Limb (tissue), 2 donors: ENCODE results near the gene PLIN3.
"Not testable (repeated sequence)": the region's sequence is repeated elsewhere in the genome, so short reads cannot be mapped to it uniquely, and the experiment has no call there.

ENCODE experiments used
- DNase-seq, 2 donors: peaks; one replicate each; pipeline ENCODE4 v3.0.0-alpha.2; 2016; ENCODE audit errors: extremely low spot score in 2 of 2

Gene PLIN3, protein sequence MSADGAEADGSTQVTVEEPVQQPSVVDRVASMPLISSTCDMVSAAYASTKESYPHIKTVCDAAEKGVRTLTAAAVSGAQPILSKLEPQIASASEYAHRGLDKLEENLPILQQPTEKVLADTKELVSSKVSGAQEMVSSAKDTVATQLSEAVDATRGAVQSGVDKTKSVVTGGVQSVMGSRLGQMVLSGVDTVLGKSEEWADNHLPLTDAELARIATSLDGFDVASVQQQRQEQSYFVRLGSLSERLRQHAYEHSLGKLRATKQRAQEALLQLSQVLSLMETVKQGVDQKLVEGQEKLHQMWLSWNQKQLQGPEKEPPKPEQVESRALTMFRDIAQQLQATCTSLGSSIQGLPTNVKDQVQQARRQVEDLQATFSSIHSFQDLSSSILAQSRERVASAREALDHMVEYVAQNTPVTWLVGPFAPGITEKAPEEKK

DNA sequence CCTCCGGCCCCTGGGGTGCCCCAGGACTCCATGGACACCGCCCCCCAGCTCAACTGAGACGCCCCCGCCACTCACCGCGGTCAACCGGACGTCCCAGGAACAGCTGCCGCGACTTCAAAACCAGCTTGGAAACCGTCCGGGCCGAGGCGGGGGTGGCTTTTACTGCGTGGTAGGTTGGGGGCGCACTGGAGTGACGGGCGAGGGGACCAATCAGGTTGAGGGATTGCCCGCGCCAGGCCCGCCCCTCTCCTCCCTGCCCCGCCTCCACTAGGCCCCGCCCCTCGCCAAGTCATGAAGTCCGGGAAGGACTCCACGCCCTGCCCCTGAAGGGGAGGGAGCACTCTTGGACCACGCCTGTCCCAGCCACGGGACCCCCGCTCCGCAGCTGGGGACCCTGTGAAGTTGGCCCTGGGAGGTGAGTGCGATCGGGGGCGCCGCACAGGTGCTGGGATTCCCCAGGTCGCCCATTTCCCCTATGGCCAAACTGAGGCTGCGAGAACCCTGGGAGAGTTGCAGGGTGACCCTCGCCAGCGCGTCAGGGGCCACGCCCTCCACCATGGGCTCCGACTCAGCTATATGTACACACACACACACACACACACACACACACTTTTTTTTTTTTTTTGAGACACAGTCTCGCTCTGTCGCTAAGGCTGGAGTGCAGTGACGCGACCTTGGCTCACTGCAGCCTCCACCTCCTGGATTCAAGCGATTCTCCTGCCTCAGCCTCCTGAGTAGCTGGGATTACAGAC lies at the start of gene PLIN3:
PLIN3 (minus strand) TSS at position 134 of the 752 bp plus-strand sequence. CDS start 6,273 bp downstream, outside the sequence.
- DNase-seq: peak; percentile 91 to 99

DNA sequence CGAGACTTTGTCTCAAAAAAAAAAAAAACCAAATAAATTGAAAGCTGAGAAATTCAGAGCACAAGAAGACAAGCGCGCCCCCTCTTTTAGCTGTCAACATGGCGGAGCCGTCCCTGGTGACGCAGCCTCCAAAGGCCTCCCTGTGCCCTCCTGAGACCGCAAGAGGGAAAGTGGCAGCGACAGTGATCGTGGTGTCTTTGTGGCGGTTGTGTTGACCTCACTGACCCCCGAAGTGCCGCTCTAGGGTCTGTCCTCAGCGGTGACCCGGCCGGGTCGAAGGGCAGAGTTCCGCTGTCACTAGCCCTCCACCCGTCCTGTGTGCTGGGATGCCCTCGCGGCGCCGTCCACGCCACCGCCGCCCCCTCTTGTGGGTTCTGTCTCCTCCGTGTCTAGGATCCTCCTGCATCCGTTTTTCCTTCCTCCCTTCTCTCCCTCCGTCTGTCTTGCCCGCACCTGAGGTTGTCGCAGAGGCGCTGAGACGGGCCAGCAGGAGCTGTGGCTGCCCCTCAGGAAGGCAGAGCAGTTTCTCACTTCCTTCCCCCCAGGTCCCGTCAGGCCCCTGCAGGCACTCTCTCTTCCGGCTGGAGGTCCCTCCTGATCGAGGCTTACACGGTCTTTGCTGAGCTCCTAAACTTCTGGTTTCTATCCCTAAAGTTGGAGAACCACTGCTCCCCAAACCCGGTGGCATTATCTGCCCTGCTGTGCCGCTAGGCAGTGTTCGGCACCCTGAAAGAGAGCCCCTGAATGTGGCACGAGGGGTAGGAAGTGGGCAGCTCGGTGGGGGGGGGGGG lies 49.0 kb upstream of the PLIN3 start:
- DNase-seq: no peak

DNA sequence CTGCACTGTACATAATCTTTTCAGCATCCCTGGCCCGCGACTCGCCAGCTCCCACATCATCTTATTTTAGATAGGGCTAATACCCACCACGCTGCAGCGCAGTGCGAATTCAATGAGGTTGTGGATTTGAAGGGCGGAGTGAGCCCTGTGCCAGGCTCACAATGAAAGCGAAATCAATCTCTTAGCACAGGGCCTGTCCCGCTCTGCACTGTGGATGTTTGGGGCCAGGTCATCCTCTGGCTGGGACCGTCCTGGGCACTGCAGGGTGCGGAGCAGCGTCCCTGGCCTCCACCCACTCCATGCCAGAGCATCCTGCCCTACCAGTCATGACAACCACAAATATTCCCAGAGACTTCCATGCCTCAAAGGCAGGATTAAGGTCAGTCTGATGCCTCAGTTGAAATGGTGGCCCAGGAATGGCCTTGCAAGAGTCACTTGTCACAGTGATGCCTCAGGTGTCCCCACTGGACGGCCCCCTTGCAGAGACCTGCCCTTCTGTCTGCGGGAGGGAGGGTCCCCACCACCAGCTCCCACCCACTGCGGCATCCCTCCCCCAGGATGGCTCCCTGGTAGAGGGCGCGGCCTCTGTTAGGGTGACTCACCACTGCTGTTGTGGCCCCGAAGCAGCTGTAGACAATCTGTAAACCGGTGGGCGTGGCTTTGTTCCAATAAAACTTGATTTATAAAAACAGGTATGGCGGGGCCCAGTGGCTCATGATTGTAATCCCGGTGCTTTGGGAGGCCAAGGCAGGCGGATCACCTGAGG lies 47.5 kb upstream of the PLIN3 start:
- DNase-seq: no peak

DNA sequence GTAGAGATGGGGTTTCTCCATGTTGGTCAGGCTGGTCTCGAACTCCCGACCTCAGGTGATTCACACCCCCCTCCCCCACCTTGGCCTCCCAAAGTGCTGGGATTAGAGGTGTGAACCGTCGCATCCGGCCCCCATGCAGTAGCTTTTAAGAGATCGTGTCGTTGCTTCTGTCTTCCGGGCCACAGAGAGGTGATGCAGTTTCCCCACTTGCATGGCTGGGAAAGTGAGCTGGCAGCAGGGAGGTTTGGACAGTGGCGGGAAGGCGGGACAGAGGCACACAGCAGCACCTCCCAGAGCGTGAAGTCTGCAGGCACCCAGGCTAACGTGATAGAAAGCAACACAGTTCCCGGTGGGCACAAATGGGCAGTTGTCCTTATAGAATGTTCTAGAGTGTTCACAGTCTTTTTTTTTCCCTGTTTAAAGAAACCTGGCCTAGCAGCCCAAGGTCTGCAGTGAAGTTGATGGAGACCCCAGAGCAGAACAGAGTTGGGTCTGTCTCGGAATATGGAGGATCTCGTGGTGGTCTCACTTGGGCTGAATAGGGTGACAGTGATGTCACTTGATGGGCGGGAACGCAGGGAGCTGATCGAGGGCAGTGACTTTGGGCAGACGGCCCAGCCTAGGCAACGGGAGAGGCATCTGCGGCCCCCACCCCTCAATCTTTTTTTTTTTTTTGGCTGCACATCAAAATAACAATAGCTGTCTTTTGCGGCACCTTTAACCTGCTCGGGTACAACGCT lies 46.7 kb upstream of the PLIN3 start:
- no peak for DNase-seq

DNA sequence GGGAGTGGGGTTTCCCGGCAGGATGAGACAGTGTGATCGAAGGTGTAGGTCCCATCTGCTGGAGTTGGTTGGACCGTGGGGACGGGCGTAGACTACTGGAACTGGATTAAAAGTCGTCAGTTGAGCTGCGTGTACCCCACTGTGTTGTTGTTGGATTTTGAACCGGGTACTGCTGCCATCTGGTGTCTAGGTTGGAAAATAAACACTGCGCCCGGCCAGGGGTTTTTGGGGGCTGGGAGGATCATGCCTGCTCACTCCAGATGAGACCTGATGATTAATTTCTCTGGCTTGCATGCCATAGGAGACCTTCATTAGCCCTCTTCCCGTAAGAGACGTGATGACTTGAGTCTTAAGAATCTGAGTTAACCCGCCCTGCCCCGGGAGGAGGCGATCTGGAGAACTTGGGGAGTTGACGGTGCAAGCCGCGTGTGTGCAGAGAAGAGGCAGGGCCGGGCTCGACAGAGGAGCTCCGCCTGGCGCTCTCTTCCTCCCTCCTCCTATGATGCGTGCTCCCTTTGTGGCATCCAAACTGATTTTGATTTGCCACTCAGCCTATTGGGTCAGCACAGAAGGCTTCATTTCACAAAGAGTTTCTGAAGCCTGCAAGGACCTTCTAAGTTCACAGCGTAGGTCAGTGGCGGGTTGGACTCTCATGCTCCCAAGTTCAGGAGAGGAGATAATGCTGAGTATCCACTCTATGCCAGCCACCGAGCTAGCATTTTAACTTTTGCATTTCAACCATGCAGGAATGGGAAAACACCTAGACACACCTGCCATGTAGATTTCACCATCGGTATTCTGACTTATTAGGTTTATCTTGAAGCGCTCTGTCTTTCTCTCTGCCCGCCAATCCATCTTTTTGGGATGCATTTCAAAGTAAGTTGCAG lies 44.6 kb upstream of the PLIN3 start:
- peak; percentile 55 to 78 for DNase-seq

DNA sequence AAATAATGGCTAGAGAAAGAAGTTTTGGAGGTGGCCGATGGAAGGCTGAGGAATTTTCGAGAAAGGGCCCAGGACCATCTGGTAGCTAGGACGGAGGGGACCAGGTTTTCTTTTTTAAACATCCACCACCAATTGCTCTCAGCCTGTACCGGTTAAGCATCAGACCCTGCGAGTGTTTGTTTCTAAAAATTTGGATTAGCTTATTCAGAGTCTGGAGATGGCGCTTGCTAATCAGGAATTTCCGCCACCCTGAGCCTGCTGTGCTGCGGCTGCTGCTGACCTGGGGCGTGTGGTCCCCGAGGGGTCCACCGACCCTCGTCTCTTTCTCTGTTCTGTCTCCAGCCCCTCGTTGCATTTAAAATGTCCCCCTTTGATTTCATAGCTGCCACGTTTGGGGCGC lies 43.8 kb upstream of the PLIN3 start:
- no peak for DNase-seq

DNA sequence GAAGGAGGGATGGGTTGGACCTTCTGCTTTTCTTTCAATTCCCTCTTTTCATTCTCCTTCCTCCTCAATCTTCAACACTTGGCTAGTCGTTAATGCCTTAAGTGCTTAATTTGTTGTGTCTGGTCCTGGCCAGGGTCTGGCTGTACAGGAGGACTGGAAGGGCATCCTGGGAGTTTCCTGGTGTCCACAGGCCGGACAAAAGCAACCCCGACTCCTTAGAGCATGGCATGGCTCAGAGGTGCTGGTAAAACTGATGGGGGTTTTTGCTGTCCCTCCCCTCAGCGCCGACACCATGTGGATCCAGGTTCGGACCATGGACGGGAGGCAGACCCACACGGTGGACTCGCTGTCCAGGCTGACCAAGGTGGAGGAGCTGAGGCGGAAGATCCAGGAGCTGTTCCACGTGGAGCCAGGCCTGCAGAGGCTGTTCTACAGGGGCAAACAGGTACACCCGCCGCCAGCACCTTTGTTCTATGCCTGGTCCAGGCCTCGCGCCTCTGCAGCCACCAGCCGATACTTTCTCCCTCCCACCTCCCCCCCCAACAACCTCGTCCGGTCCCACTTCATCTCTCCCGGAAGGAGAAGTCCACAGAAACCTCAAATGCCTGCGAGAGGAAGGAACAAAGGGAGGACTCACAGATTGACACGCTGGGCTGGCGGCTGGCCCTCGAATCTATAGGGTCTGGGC lies 43.3 kb upstream of the PLIN3 start:
- DNase-seq: peak; percentile 6 to 40

DNA sequence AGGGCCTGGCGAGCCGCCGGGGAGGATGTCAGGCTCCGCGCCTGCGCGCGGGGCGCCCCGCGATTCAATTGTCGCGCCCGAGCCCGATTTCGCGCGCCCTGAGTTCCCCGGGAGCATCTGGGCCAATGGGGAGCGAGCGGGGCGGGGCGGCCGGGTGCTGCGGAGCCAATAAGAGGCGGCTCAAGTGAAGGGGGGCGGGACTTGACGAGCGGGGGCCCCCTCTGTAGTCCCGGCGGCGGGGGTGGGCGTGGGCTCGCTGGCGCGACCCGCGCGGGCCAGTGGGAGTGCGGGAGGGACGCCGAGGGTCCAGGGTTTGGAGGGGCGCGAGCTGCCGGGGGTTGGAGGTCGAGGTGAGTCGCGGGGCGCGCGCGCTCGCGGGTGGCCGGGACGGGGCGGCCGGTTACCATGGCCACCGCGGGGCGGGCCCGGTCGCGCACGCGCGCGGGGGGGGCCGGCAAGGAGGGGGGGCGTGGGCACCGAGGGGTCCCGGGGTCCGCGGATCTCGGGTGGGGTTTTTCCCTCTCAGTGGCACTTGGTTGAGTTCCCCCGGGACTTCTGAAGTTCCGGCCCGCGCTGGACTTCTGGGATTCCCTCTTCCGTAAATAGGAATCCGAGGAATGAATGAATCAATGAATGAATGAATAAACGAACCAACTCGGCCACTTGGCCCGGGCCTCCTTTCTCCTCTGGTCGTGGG lies 42.6 kb upstream of the PLIN3 start:
- peak; percentile 93 to 96 for DNase-seq

DNA sequence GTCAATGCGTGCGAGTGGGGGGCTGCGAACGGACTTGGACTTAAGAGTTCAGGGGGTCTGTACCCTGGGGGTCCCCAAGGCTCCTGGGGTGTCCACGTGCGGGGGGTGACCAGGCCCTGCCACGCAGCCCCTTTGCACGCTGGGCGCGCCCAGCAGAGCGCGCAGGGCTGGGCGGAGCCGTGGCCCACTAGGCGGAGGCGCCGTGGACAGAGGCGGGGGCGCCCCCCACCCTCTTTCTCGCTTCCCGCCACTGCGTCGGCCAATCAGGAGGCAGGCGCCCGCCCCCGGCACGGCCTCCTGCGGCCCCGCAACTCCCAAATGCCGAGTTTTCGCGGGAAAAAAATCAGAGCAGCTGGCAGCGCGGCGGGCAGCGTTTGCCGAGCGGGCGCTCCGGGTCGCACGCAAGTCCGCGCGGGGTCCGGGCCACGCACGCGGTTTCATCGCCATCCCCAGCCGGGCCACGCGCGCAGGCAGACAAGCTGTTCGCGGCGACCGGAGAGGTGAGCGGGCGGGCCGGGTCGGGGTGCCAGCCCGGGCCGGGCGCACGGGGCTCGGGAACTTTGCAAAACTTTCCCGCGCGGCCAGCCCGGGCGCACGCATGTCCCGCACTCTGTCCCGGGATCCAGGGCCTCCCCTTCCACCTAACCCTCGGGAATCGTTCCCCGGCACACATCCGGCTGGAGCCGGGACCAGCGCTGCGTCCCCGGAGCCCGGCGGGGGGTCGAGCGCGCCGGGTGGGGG lies 41.9 kb upstream of the PLIN3 start, which contains the start of gene UHRF1:
UHRF1 (plus strand) TSS at position 346 of the 741 bp plus-strand sequence. CDS start 1,385 bp downstream, outside the sequence.
- DNase-seq: peak; percentile 37 to 68

DNA sequence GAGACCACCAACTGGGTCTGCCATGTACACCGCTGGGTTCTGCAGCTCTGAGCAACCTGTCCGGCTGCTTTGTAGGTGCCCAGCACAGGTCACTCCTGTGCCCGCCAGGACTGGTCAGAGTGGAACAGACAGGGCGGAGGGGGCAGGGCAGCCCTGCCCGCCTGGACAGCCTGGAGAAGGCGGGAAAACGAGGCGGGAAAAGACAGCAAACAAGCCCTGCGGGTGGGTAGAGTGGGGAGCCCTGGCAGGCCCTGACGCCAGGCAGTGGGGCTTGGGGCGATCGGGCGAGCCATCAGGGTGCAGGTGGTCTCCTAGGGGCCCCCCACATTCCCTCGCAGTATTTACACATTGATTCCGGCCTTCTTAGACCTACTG lies 41.3 kb upstream of the PLIN3 start:
- no peak for DNase-seq

DNA sequence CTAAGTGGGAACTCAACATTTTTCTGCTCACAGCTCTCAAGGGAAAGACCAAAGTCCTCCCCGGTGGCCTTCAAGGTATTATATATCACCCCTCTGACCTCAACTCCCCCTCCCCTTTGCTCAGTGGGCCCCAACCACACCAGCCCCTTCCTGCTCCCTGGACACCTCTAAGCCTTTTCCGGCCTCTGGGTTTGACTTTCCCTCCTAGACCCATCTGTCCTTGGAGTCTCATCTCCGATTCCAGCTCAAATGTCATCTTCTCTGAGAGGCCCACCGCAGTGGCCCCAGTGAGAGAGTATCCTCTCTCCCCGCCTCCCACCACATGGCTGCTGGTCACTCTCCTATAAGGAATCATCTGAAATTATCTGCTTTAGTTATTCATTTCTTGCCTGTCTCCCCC lies 40.9 kb upstream of the PLIN3 start:
- no peak for DNase-seq

DNA sequence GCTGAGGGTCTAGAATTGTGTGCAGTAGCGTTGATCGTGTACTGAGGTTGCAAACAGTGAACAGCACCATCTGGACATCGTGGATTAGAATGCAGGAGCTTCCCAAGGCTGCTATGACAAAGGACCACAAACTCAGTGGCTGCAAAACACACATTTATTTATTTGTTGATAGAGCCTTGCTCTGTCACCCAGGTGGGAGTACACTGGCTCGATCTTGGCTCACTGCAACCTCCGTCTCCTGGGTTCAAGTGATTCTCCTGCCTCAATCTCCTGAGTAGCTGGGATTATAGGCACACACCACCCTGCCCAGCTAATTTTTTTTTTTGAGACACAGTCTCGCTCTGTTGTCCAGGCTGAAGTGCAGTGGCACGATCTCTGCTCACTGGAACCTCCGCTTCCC lies 39.5 kb upstream of the PLIN3 start:
- no peak for DNase-seq

DNA sequence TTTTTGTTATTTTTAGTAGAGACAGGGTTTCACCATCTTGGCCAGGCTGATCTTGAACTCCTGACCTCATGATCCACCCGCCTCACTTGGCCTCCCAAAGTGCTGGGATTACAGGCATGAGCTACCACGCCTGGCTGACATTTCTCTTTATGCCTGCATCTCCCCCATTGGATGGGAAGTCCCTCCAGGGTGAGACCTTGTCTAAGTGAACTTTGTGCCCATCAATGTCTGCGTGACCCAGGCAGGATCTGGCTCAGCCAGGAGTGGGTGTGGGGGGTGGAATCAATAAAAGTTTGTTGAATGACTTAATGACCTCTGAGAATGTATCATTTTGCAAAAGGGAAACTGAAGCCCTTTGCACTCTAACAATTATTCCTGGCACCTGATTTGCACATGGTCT lies 37.0 kb upstream of the PLIN3 start:
- DNase-seq: no peak

DNA sequence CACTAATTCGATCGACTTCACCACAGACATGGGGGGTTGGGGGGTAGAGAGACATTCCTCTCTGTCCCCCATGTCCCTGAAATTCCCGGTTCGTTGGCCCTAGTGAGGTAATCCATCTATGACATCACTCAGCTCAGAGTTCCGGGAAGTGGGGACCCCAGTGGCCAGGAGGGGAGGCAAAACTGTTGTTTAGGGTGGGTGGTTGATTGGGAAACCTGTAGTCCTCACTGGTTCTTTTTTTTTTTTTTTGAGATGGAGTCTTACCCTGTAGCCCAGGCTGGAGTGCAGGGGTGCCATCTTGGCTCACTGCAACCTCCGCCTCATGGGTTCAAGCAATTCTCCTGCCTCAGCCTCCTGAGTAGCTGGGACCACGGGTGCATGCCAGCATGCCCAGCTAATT lies 35.3 kb upstream of the PLIN3 start, which contains the start of gene ARRDC5:
ARRDC5 (minus strand) TSS at position 101 of the 400 bp plus-strand sequence; CDS start at position 30, 71 bp downstream.
- DNase-seq: no peak

DNA sequence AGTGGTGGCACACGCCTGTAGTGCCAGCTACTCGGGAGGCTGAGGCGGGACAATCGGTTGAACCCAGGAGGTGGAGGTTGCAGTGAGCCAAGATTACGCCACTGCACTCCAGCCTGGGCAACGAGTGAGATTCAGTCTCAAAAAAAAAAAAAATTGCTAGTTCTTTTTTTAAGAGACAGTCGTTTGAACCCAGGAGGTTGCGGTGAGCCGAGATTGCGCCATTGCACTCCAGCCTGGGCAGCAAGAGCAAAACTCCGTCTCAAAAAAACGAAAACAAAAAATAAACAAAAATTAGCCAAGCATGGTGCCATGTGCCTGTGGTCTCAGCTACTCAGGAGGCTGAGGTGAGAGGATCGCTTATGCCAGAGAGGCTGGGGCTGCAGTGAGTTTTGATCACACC lies 33.4 kb upstream of the PLIN3 start:
- DNase-seq: not testable (repeated sequence)

DNA sequence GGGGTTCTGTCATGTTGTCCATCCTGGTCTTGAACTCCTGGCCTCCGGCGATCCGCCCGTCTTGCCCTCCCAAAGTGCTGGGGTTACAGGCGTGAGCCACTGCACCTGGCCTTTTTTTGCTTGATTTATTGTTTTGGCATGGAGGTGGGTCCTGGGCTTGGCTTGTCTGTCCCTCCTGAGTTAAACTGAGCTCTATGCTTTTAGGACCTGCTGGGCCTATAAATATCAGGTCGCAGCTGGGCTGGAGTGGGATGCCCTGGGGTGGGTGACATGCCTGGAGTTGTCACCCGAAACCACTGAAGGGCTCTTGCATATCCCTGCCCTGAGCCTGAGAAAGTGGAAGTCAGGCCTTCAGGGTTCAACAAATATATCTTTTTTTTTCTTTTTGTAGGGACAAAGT lies 29.7 kb upstream of the PLIN3 start:
- DNase-seq: no peak

DNA sequence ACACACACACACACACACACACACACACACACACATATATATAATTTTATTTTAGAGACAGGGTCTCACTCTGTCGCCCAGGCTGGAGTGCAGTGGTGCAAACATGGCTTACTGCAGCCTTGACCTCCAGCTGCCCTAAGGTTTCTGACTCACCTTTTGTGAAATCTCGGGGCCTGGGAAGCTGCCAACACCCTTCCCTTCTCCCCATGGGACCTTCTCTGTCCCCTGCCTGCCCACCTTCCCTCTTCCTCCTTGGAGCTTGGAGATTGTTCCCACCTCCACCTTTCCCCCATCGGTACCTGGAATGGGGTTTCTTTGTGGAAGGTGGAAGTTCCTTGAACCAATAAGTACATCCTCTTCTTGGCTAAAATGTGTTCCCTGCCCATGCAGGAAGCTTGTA lies 28.9 kb upstream of the PLIN3 start:
- DNase-seq: no peak
